SU-DHL-6 (cell line): ENCODE data around the gene GPR89B.

Experiments used
- H2AFZ ChIP-seq: fragments of 200-600 bp; sonication (generic); 2 replicates; pipeline ENCODE4 v1.6.1; 2014; ENCODE audit warnings: low read depth, mild to moderate bottlenecking, moderate library complexity, mixed read lengths, antibody characterized with exemption, low read length; ENCODE audit not compliant: severe bottlenecking
- H3F3A ChIP-seq: fragments of 200-600 bp; shearing (Covaris generic); 2 replicates; pipeline ENCODE4 v1.6.0; 2016; ENCODE audit warnings: antibody characterized with exemption, mild to moderate bottlenecking; ENCODE audit not compliant: insufficient read depth
- H3K27ac ChIP-seq: fragments of 200-600 bp; sonication (generic); 2 replicates; pipeline ENCODE4 v1.5.1; 2016; ENCODE audit warnings: low read depth, mild to moderate bottlenecking, low read length, moderate library complexity, mixed read lengths
- H3K27me3 ChIP-seq: fragments of 200-600 bp; sonication (generic), shearing (Covaris generic); 2 replicates; pipeline ENCODE4 v1.6.0; 2014; ENCODE audit warnings: mild to moderate bottlenecking, low read length
- H3K36me3 ChIP-seq: fragments of 200-600 bp; sonication (generic); 2 replicates; pipeline ENCODE4 v1.6.1; 2014; ENCODE audit warnings: mild to moderate bottlenecking, low read length, mixed read lengths
- H3K4me2 ChIP-seq: fragments of 300-600, 200-600 bp; shearing (Covaris generic), sonication (generic); 2 replicates; pipeline ENCODE4 v1.6.0; 2014; ENCODE audit warnings: low read length, low read depth, mild to moderate bottlenecking; ENCODE audit not compliant: poor library complexity, severe bottlenecking
- H3K4me3 ChIP-seq: fragments of 200-600 bp; sonication (generic); 2 replicates; pipeline ENCODE4 v1.5.1; 2014; ENCODE audit warnings: antibody characterized with exemption, low read length, mild to moderate bottlenecking, mixed read lengths; ENCODE audit not compliant: insufficient read depth, poor library complexity, severe bottlenecking
- H3K79me2 ChIP-seq: fragments of 200-600 bp; sonication (generic); 2 replicates; pipeline ENCODE4 v1.6.1; 2014; ENCODE audit warnings: mild to moderate bottlenecking, low read length, moderate library complexity; ENCODE audit not compliant: insufficient read depth
- H3K9ac ChIP-seq: fragments of 200-600 bp; sonication (generic); 2 replicates; pipeline ENCODE4 v1.7.0; 2014; ENCODE audit warnings: mild to moderate bottlenecking, low read length
- H3K9me2 ChIP-seq: fragments of 200-600 bp; sonication (generic); replicated peaks from 2 replicates; pipeline ENCODE4 v1.6.1; 2014; ENCODE audit warnings: low read length; ENCODE audit not compliant: insufficient read depth
- H3K9me3 ChIP-seq: fragments of 200-600 bp; sonication (generic); 2 replicates; pipeline ENCODE4 v1.6.1; 2014; ENCODE audit warnings: low read length, mixed read lengths; ENCODE audit not compliant: insufficient read depth
- H4K20me1 ChIP-seq: fragments of 200-600 bp; sonication (generic); 2 replicates; pipeline ENCODE4 v1.6.1; 2014; ENCODE audit warnings: low read depth, mild to moderate bottlenecking, antibody characterized with exemption, low read length, moderate library complexity, mixed read lengths
- EZH2phosphoT487 ChIP-seq: fragments of 200-600 bp; sonication (generic), shearing (Covaris generic); conservative IDR thresholded peaks from 2 replicates; pipeline ENCODE4 v1.6.1; 2018; ENCODE audit warnings: mild to moderate bottlenecking, antibody characterized with exemption, low read length, moderate library complexity, mixed read lengths
- TF ChIP-seq, protein P1 (sequence below): fragments of 200-600 bp; sonication (generic); IDR thresholded peaks from one replicate; pipeline ENCODE4 v1.5.1; 2017; ENCODE audit warnings: antibody characterized with exemption, mild to moderate bottlenecking, low read length, moderate library complexity; ENCODE audit not compliant: insufficient read depth, poor library complexity, severe bottlenecking

Gene GPR89B

DNA sequence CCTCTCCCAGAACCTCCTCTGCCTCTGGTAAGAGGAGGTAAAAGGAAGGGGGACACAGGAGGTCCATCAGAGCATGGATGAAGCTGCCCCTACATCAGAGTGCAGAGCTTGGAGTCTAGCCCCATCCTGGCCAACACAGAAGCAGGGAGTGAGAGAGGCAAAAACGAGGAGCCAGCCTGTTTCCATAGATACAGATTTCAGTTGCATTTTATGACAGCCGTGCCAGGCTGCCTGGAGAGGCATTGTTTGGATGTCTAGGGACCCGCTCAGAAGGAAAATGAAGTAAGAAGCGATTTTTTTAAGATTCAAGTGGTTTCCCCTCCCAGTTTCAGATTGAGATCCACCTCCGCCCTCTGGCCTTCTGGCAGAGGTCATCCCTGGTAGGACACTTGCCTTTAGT is 37.1 kb upstream of the GPR89B start:
- H4K20me1 ChIP-seq = no peaks in the 10 kb centered on the region
- no peak overlapping the region for H3K4me2 ChIP-seq
- H3K79me2 ChIP-seq = no peaks in the 10 kb centered on the region
- no peaks in the 10 kb centered on the region for H3K9me3 ChIP-seq
- H3K9ac ChIP-seq = no peak overlapping the region
- no peaks in the 10 kb centered on the region for H3F3A ChIP-seq
- H3K27ac ChIP-seq = no peak overlapping the region
- H3K36me3 ChIP-seq = no peaks in the 10 kb centered on the region
- H2AFZ ChIP-seq = no peak overlapping the region
- no peaks in the 10 kb centered on the region for H3K9me2 ChIP-seq
- TF ChIP-seq, protein P1, sequence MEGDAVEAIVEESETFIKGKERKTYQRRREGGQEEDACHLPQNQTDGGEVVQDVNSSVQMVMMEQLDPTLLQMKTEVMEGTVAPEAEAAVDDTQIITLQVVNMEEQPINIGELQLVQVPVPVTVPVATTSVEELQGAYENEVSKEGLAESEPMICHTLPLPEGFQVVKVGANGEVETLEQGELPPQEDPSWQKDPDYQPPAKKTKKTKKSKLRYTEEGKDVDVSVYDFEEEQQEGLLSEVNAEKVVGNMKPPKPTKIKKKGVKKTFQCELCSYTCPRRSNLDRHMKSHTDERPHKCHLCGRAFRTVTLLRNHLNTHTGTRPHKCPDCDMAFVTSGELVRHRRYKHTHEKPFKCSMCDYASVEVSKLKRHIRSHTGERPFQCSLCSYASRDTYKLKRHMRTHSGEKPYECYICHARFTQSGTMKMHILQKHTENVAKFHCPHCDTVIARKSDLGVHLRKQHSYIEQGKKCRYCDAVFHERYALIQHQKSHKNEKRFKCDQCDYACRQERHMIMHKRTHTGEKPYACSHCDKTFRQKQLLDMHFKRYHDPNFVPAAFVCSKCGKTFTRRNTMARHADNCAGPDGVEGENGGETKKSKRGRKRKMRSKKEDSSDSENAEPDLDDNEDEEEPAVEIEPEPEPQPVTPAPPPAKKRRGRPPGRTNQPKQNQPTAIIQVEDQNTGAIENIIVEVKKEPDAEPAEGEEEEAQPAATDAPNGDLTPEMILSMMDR = no peak
- TF ChIP-seq EZH2phosphoT487 = no peak
- H3K4me3 ChIP-seq = no peak overlapping the region
- no peaks in the 10 kb centered on the region for H3K27me3 ChIP-seq

DNA sequence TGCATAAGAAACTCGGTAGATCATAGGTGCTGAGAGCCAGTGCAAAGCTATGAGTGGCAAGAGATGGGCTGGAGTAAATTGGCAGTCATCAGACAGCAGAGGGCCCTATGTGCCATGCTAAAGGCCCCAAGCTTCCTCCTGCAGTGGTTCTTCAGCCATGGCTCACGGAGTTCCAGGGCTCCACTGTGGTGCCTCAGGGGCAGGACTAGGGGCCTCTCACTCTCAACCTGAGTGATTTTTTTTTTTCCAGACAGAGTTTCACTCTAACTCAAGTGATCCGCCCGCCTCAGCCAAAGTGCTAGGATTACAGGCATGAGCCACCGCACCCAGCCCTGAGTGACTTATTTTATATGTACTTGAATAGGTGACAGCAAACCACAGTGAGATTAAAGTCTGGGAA is 36.0 kb upstream of the GPR89B start:
- H3F3A ChIP-seq = no peaks in the 10 kb centered on the region
- H3K9me3 ChIP-seq = no peaks in the 10 kb centered on the region
- no peak overlapping the region for H3K4me3 ChIP-seq
- no peak overlapping the region for H3K9ac ChIP-seq
- no peaks in the 10 kb centered on the region for H3K79me2 ChIP-seq
- no peak overlapping the region for H3K4me2 ChIP-seq
- H3K36me3 ChIP-seq = no peaks in the 10 kb centered on the region
- TF ChIP-seq EZH2phosphoT487 = no peak
- TF ChIP-seq, protein P1 = no peak
- no peaks in the 10 kb centered on the region for H4K20me1 ChIP-seq
- no peaks in the 10 kb centered on the region for H3K27me3 ChIP-seq
- H3K9me2 ChIP-seq = no peaks in the 10 kb centered on the region
- H3K27ac ChIP-seq = no peak overlapping the region
- no peak overlapping the region for H2AFZ ChIP-seq

DNA sequence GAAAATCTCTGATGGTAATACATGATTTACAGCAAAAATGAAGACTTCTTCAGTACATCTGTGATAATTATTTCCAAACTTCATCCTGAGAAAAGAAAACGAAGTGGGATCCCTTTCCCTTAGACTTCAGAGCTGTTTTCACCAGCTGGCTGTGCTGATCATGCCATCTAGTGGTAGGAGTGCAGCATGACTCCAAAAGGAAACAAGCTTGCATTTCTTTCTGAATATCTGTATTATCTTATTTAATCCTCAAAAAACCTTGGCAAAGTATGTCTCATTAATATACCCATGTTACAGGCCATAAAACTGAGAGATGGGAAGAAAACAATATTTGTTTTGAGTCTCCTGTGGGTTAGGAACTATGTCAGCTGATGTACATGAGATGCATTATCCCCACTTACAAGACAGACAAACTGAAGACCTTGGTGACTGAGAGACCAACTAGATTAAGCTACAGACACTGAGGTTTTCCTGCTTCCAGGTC is 35.4 kb upstream of the GPR89B start:
- no peak overlapping the region for H3K4me2 ChIP-seq
- no peak overlapping the region for H3K27ac ChIP-seq
- no peak overlapping the region for H3K4me3 ChIP-seq
- no peaks in the 10 kb centered on the region for H3F3A ChIP-seq
- H4K20me1 ChIP-seq = no peaks in the 10 kb centered on the region
- no peak overlapping the region for H2AFZ ChIP-seq
- no peaks in the 10 kb centered on the region for H3K27me3 ChIP-seq
- TF ChIP-seq, protein P1 = peak; percentile 91
- TF ChIP-seq EZH2phosphoT487 = no peak
- no peaks in the 10 kb centered on the region for H3K36me3 ChIP-seq
- no peaks in the 10 kb centered on the region for H3K9me3 ChIP-seq
- no peaks in the 10 kb centered on the region for H3K79me2 ChIP-seq
- no peaks in the 10 kb centered on the region for H3K9me2 ChIP-seq
- no peak overlapping the region for H3K9ac ChIP-seq

DNA sequence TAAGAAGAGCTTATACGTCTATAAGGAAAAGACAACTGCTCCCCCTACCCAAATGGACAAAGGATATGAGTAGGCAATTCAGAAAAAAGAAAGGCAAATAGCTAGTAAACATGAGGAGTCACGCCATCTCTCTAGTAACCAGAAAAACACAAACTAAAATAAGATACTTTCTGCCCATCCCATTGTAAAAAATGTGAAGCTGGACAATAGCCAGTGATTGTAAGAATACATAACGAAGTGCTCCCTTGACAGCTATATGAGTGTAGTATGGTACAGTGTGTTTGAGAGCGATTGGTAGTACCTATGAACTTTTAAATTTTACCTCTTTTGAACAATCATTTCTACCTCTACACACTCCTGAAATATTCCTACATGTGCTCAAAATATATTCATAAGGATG is 33.1 kb upstream of the GPR89B start:
- Histone ChIP-seq H3K79me2 (no peaks in the 10 kb centered on the region), H3K9me2 (no peaks in the 10 kb centered on the region), H3K27me3 (no peaks in the 10 kb centered on the region), H3F3A (no peaks in the 10 kb centered on the region), H3K36me3 (no peaks in the 10 kb centered on the region), H3K9ac (no peak overlapping the region), H2AFZ (no peak overlapping the region), H3K9me3 (no peaks in the 10 kb centered on the region), H3K27ac (no peak overlapping the region), H4K20me1 (no peaks in the 10 kb centered on the region), H3K4me3 (no peak overlapping the region), H3K4me2 (no peak overlapping the region)
- TF ChIP-seq, protein P1 = no peak
- TF ChIP-seq EZH2phosphoT487 = no peak
